Stimulated activated naive CD8-positive, alpha-beta T cell treated with anti-CD3 and anti-CD28 coated beads, Interleukin-15, Interleukin-2, amounts not matched to agents 100 ng/mL and 50 ng/mL, for 24 hours (primary cell): ENCODE results near the gene HMCN2.

Experiments used
- H3K27ac Mint-ChIP-seq: one replicate; pipeline ENCODE4 v1.8.0; 2021; ENCODE audit warnings: mild to moderate bottlenecking, mixed read lengths
- H3K27me3 Mint-ChIP-seq: one replicate; pipeline ENCODE4 v1.8.0; 2021; ENCODE audit warnings: mixed read lengths
- H3K36me3 Mint-ChIP-seq: one replicate; pipeline ENCODE4 v1.8.0; 2021; ENCODE audit warnings: low read depth, mixed read lengths
- H3K4me1 Mint-ChIP-seq: one replicate; pipeline ENCODE4 v1.8.0; 2021; ENCODE audit warnings: low read depth, mixed read lengths
- H3K4me3 Mint-ChIP-seq: one replicate; pipeline ENCODE4 v1.8.0; 2021; ENCODE audit warnings: mild to moderate bottlenecking, mixed read lengths
- H3K9me3 Mint-ChIP-seq: one replicate; pipeline ENCODE4 v1.8.0; 2021; ENCODE audit warnings: mixed read lengths

The HMCN2 gene

DNA sequence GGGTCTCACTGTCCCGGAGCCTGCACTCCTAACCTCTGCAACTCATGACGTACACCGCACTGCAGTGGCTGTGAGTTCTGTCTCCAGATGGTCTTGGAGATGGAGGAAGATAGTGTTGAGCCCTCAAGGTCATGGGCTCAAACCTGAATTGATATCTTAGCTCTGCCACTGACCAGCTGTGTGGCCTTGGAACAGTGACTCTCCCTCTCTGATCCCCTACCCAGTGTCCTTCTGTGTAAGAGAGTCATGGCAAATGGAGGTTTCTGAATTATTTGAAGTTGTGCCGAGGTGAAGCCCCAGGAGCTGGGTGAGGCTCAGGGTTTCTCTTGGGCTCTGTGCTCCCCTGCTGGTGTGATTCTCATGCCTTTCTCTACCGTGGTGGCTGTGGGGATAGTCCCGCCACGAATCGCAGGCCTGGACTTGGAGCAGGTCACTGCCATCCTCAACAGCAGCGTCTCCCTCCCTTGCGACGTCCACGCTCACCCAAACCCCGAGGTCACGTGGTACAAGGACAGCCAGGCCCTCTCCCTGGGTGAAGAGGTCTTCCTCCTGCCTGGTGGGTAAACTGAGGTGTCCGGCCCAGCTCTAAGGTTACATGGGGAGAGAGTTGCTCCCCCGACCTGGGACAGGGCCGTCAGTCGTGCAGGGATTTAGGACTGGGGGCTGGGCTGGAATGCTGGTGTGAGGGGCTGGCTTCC, 118.6 kb downstream of the HMCN2 start:
- no peaks in the 10 kb centered on the region for H3K9me3 Mint-ChIP-seq
- no peak overlapping the region for H3K27ac Mint-ChIP-seq
- H3K36me3 Mint-ChIP-seq: no peaks in the 10 kb centered on the region
- H3K4me1 Mint-ChIP-seq: no peaks in the 10 kb centered on the region
- no peak overlapping the region for H3K4me3 Mint-ChIP-seq
- no peaks in the 10 kb centered on the region for H3K27me3 Mint-ChIP-seq

DNA sequence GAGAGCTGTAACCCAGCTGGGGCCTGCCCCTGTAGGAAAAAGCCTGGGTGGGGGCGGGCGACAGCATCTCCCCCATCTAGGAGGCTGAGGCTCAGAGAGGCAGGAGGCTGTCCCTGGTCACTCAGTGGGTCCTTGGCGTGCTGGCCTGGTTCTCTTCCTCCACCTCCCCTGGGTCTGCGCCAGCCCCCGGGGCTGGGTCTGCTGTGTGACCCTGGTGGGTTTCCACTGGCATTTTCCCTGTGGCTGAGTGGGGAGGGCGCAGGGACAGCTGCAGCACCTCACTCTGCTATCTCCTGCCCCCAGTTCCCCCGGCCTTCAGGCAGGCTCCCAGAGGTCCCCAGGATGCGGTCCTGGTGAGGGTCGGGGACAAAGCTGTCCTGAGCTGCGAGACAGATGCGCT, 119.7 kb downstream of the HMCN2 start:
- H3K36me3 Mint-ChIP-seq: no peaks in the 10 kb centered on the region
- no peak overlapping the region for H3K27ac Mint-ChIP-seq
- no peak overlapping the region for H3K4me3 Mint-ChIP-seq
- no peaks in the 10 kb centered on the region for H3K4me1 Mint-ChIP-seq
- no peaks in the 10 kb centered on the region for H3K27me3 Mint-ChIP-seq
- H3K9me3 Mint-ChIP-seq: no peaks in the 10 kb centered on the region

DNA sequence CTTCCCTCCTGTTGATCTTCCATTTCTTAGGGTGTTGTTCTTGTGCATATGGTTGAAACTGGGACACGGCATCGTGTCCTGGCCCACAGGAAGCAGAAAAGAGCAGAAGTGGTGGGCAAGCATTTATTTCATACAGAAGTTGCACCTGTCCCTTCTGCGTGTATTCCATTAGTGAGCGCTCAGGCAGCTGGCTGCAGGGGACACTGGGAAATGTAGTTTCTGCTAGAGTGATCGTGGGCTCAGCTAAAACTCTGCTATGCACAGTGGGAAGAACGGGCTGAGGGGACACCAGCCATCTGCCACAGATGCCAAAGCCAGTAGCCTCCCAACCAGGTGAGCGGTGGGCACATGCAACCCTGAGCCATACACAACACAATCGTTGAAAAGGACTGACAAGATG, 121.8 kb downstream of the HMCN2 start:
- H3K4me1 Mint-ChIP-seq: no peaks in the 10 kb centered on the region
- no peaks in the 10 kb centered on the region for H3K36me3 Mint-ChIP-seq
- no peak overlapping the region for H3K27ac Mint-ChIP-seq
- H3K4me3 Mint-ChIP-seq: no peak overlapping the region
- no peaks in the 10 kb centered on the region for H3K9me3 Mint-ChIP-seq
- H3K27me3 Mint-ChIP-seq: no peaks in the 10 kb centered on the region

DNA sequence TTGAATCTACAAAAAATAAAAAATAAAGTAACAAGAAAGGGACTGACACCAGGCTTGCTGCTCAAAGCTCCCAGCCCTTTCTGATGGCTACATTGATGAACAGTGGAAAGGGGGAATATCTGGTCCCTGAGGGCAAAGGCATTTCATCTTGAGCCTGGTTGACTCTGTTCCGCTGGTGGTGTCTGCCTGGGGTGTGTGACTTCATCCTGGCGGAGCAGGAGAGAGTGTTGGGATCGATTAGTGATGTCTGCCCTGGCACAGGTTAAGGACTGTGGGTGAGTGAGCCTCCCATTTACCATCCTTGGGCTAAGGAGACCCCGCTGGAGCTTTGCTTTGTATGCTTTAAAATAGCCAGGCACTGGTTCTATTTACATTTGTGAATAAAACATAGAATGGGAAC, 122.3 kb downstream of the HMCN2 start:
- Mint-ChIP-seq H3K4me1 (no peaks in the 10 kb centered on the region), H3K9me3 (no peaks in the 10 kb centered on the region), H3K27me3 (no peaks in the 10 kb centered on the region), H3K4me3 (no peak overlapping the region), H3K36me3 (no peaks in the 10 kb centered on the region), H3K27ac (no peak overlapping the region)

DNA sequence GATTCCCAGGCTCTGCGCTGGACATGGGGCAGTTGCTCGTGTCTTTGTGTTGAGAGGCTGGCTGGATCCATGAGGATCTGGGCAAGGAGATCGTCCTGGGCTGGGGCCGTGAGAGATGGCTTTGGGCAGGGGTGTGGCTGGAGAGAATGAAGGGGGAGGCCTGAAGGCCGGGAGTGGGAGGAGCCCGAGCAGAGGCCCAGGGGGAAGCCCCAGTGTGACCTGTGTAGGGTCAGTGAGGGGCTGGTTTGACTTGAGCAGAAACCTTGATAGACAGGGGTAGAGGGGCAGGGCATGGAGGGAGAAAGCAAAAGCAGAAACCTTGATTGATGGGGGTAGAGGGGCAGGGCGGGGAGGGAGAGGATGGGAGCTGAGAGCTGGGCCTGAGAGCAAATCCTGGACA, 124.8 kb downstream of the HMCN2 start:
- Mint-ChIP-seq H3K4me1 (no peaks in the 10 kb centered on the region), H3K9me3 (no peaks in the 10 kb centered on the region), H3K4me3 (no peak overlapping the region), H3K27me3 (peaks cover 4% of the 10 kb centered on the region), H3K36me3 (no peaks in the 10 kb centered on the region), H3K27ac (no peak overlapping the region)

DNA sequence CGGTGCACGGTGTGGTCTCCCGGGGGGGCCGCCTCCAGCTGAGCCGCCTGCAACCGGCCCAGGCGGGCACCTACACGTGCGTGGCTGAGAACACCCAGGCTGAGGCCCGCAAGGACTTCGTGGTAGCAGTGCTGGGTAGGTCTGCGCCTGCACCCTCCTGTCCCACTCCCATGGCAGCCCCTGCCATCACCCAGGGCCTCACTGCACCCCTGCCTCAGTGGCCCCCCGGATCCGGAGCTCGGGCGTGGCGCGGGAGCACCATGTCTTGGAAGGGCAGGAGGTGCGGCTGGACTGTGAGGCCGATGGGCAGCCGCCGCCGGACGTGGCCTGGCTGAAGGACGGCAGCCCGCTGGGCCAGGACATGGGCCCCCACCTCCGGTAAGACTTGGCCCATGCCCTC, 125.4 kb downstream of the HMCN2 start:
- Mint-ChIP-seq H3K9me3 (no peaks in the 10 kb centered on the region), H3K36me3 (no peaks in the 10 kb centered on the region), H3K4me1 (no peaks in the 10 kb centered on the region), H3K27me3 (peaks cover 4% of the 10 kb centered on the region), H3K27ac (no peak overlapping the region), H3K4me3 (no peak overlapping the region)

DNA sequence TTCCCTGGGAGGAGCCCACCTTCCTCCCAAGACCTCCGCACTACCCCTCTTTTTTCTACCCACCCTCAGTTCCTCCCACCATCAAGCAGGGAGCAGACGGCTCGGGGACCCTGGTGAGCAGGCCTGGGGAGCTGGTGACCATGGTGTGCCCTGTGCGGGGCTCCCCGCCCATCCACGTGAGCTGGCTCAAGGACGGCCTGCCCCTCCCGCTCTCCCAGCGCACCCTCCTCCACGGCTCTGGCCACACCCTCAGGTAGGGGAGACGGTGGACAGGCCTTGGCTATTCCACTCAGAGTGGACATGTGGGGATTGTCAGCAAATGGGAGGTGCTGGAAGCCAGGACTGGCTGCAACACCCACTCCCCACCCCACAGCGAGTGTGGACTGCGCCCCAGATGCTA, 126.3 kb downstream of the HMCN2 start:
- Mint-ChIP-seq H3K9me3 (no peaks in the 10 kb centered on the region), H3K4me3 (no peak overlapping the region), H3K4me1 (no peaks in the 10 kb centered on the region), H3K36me3 (no peaks in the 10 kb centered on the region), H3K27ac (no peak overlapping the region), H3K27me3 (peaks cover 4% of the 10 kb centered on the region)

DNA sequence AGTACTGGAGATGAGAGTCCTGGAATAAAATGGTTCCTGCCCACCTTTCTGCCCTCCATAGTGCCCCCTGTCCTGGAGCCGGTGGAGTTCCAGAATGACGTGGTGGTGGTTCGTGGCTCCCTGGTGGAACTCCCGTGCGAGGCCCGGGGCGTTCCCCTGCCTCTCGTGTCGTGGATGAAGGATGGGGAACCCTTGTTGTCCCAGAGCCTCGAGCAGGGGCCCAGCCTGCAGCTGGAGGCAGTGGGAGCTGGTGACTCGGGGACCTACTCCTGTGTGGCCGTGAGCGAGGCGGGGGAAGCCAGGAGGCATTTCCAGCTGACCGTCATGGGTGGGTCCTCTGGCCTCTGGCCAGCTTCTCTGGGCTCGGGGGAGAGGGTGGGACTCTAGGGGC, 128.1 kb downstream of the HMCN2 start:
- H3K9me3 Mint-ChIP-seq: no peaks in the 10 kb centered on the region
- no peak overlapping the region for H3K27ac Mint-ChIP-seq
- H3K27me3 Mint-ChIP-seq: peaks cover 4% of the 10 kb centered on the region
- H3K4me1 Mint-ChIP-seq: no peaks in the 10 kb centered on the region
- no peaks in the 10 kb centered on the region for H3K36me3 Mint-ChIP-seq
- H3K4me3 Mint-ChIP-seq: no peak overlapping the region

DNA sequence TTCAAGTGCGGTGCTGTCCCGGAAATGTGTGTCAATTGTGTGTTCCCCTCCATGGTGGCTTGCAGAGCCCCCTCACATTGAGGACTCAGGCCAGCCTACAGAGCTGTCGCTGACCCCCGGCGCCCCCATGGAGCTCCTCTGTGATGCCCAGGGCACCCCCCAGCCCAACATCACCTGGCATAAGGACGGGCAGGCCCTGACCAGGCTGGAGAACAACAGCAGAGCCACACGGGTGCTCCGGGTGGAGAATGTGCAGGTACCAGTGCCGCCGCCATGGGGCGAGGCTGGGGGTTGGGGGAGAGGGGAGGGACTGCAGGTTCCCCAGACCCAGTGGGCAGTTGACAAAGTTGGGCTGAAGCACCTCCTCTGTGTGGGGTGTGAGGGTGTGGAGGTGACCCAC, 128.8 kb downstream of the HMCN2 start:
- Mint-ChIP-seq H3K9me3 (no peaks in the 10 kb centered on the region), H3K4me1 (no peaks in the 10 kb centered on the region), H3K4me3 (no peak overlapping the region), H3K27ac (no peak overlapping the region), H3K27me3 (peaks cover 4% of the 10 kb centered on the region), H3K36me3 (no peaks in the 10 kb centered on the region)

DNA sequence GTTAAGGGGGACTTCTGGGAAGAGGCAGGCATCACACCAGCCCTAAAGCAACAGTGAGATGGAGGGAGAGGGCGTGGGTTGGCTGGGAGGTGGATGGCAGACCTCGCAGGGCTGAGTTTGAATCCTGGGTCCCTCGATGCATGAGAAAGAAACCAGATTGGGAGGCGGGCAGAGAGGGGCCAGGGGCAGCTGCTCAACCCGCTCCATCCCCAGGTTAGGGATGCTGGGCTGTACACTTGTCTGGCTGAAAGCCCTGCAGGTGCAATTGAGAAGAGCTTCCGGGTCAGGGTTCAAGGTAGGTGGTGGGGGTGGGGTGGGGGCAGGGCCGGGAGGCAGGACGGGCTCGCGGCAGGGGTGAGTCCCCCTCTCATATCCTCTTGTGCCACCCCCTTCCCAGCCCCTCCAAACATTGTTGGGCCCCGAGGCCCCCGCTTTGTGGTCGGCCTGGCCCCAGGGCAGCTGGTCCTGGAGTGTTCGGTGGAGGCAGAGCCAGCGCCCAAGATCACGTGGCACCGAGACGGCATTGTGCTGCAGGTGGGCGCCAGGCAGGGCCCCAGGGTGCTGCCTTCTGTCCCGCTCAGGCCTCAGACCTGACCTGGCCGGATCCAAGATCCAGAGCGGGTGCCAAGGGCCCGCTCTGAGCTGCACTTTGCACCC, 129.4 kb downstream of the HMCN2 start:
- H3K4me1 Mint-ChIP-seq: no peaks in the 10 kb centered on the region
- H3K36me3 Mint-ChIP-seq: no peaks in the 10 kb centered on the region
- H3K9me3 Mint-ChIP-seq: no peaks in the 10 kb centered on the region
- H3K27me3 Mint-ChIP-seq: peaks cover 4% of the 10 kb centered on the region
- H3K27ac Mint-ChIP-seq: no peak overlapping the region
- no peak overlapping the region for H3K4me3 Mint-ChIP-seq

DNA sequence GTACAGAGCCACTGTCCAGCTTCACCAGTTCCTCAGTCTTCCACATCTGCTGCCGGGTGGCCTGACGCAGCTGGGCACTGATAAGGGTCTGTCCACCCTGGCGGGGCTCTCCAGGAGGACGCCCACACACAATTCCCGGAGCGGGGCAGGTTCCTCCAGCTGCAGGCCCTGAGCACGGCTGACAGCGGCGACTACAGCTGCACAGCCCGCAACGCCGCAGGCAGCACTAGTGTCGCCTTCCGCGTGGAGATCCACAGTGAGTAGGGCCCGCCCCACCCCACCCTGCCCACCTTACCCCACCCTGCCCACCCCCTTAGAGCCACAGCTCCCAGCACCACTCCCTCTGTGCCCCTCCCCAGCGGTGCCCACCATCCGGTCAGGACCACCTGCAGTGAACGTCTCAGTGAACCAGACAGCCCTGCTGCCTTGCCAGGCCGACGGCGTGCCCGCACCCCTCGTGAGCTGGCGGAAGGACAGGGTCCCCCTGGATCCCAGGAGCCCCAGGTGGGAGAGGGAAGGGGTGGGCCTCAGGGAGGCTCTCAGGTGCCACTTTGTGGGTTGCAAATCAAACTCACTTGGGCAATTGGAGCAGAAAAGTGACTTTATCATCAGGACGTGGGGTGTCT, 130.4 kb downstream of the HMCN2 start:
- Mint-ChIP-seq H3K9me3 (no peaks in the 10 kb centered on the region), H3K36me3 (no peaks in the 10 kb centered on the region), H3K4me3 (no peak overlapping the region), H3K4me1 (no peaks in the 10 kb centered on the region), H3K27ac (no peak overlapping the region), H3K27me3 (peaks cover 4% of the 10 kb centered on the region)

DNA sequence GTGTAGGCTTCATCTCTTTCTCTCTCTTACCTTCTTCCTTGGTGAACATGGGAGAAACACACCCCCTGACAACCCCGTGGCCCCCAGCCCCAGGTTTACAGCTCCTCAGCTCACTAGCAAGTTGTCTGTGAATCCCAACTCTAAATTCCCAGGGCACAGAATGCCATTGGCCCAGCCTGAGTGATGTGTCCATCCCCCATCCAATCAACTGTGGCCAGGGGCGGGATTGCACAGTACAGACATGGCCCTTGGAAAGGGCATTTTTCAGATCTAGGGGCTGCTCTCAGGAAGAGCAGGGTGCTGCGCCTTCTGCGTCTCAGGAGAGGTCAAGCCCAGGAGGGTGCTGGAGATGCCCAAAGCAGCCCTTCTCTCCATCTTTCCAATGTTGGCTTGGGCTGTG, 131.0 kb downstream of the HMCN2 start:
- Mint-ChIP-seq H3K36me3 (no peaks in the 10 kb centered on the region), H3K27ac (no peak overlapping the region), H3K9me3 (no peaks in the 10 kb centered on the region), H3K4me3 (no peak overlapping the region), H3K4me1 (no peaks in the 10 kb centered on the region), H3K27me3 (peaks cover 4% of the 10 kb centered on the region)

DNA sequence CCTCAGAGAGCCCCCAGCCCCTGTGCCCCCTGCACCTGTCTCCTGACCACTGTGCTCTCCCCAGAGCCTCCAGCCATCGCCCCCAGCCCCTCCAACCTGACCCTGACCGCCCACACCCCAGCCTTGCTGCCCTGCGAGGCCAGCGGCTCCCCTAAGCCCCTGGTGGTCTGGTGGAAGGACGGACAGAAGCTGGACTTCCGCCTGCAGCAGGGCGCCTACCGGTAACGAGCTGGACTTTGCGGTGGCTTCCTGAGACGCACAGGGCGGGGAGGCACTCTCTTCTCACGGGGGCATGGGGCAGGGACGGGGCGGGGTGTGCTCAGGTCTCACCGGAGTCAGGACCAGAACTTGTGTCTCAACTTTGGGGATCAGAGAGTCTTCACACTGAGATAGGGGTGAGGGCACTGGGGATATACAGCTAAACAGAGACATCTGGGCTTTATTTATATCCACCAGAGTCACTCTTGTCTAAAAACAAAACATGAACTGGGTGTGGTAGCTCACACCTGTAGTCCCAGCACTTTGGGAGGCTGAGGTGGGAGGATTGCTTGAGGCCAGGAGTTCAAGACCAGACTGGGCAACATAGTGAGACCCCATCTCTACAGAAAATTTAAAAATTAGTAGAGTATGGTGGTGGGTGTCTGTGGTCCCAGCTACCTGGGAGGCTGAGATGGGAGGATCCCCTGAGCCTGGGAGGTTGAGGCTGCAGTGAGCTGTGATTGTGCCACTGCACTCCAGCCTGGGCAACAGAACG, 133.1 kb downstream of the HMCN2 start:
- no peaks in the 10 kb centered on the region for H3K36me3 Mint-ChIP-seq
- no peak overlapping the region for H3K4me3 Mint-ChIP-seq
- H3K27me3 Mint-ChIP-seq: no peaks in the 10 kb centered on the region
- H3K9me3 Mint-ChIP-seq: no peaks in the 10 kb centered on the region
- H3K4me1 Mint-ChIP-seq: no peaks in the 10 kb centered on the region
- H3K27ac Mint-ChIP-seq: no peak overlapping the region

DNA sequence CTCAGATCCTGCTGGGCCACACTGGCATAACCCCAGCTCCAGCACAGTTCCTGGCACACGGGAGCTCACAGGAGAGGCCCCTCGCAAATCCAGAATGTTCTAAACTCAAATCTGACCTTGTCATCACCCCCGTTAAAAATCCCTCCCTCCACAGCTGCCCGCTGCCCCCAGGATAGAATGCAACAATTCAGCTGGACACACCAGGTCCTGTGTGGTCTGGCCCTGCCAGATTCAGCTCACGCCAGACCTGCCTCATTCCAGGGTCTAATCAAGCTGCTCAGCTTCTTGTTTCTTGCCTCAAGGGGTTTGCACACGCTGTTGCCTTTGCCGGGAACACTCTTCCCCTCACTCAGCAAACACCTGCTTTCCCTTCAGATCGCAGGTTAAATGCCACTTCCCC, 134.2 kb downstream of the HMCN2 start:
- Mint-ChIP-seq H3K4me3 (no peak overlapping the region), H3K27me3 (no peaks in the 10 kb centered on the region), H3K9me3 (no peaks in the 10 kb centered on the region), H3K4me1 (no peaks in the 10 kb centered on the region), H3K36me3 (no peaks in the 10 kb centered on the region), H3K27ac (no peak overlapping the region)

DNA sequence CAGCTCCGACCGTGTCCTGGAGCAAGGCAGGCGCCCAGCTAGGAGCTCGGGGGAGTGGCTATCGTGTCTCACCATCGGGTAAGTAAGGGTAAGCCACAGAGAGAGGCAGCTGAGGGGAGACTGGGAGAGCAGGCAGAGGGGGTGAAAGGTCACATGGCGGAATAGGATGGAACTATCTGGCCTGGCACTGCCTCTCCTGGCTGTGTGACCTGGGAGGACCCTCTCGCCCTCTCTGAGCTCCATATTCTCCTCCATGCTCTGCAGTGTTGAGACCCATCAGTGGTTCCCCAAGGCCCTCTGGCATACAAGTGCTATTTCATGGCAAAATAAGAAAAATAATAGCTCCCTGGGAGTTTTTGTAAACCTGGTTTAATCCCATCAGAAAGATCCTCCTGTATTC, 135.3 kb downstream of the HMCN2 start:
- Mint-ChIP-seq H3K36me3 (no peaks in the 10 kb centered on the region), H3K9me3 (no peaks in the 10 kb centered on the region), H3K27ac (no peak overlapping the region), H3K4me1 (no peaks in the 10 kb centered on the region), H3K4me3 (no peak overlapping the region), H3K27me3 (no peaks in the 10 kb centered on the region)
